ENCODE data around the gene BRPF3.

DNA sequence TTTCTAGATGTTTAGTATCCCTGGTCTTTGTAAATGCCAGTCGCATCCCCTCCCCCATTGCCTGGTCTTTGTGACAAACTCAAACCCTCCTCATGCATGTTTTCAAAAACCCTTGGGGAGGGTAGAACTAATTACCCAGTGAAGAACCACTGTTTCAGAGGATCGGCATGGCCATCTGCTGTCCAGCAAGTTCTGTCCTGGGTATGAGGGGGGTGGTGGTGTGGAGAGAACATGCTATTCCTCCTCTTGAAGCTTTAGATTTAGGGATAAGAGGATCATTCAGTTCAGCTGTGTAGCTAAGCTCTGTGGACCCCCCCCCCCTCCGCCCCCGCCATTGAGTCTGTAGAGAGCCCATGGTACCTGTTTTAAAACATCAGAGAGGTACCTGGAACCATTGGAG lies 5.6 kb downstream of the BRPF3 start:
- no peak for TF ChIP-seq CTCF (IDR thresholded peaks at IDR 0.05; ENCODE audit: low read length)
- TF ChIP-seq EZH2 (IDR thresholded peaks at IDR 0.05; ENCODE audit: borderline replicate concordance, low read length): no peak
